Stimulated activated CD4-positive, alpha-beta T cell treated with anti-CD3 and anti-CD28 coated beads, Interleukin-2, amount 100 ng/mL, for 48 hours (primary cell): ENCODE data around the gene PLXDC2.
"Not testable (repeated sequence)": the region's sequence is repeated elsewhere in the genome, so short reads cannot be mapped to it uniquely, and the experiment has no call there.

Experiments
- DNase-seq, 2 donors: peaks; one replicate each; pipeline ENCODE4 v3.0.0-alpha.2; 2020

Gene PLXDC2

GRCh38 chr10:19816411-19817230, at the start of gene PLXDC2:
Gene PLXDC2 (plus strand): TSS chr10:19816432.
- no peak for DNase-seq

GRCh38 chr10:19767876-19768275, 48.4 kb upstream of the PLXDC2 start:
- no peak for DNase-seq

GRCh38 chr10:19769826-19770225, 46.4 kb upstream of the PLXDC2 start:
- not testable (repeated sequence) for DNase-seq

- DNase-seq, result no peak
Measured at GRCh38 chr10:19772972-19773371, 43.3 kb upstream of the PLXDC2 start.

GRCh38 chr10:19775296-19775695, 40.9 kb upstream of the PLXDC2 start:
- no peak for DNase-seq

GRCh38 chr10:19777806-19778205, 38.4 kb upstream of the PLXDC2 start:
- DNase-seq, result no peak

- no peak for DNase-seq
Measured at GRCh38 chr10:19778996-19779395, 37.2 kb upstream of the PLXDC2 start.

- DNase-seq, result no peak
Measured at GRCh38 chr10:19782430-19783089, 33.7 kb upstream of the PLXDC2 start.

GRCh38 chr10:19783721-19784120, 32.5 kb upstream of the PLXDC2 start:
- DNase-seq, result no peak

GRCh38 chr10:19785366-19785765, 30.9 kb upstream of the PLXDC2 start:
- DNase-seq, result no peak

- DNase-seq, result no peak
Measured at GRCh38 chr10:19788075-19788686, 28.1 kb upstream of the PLXDC2 start.

GRCh38 chr10:19788902-19789301, 27.3 kb upstream of the PLXDC2 start:
- no peak for DNase-seq

GRCh38 chr10:19789607-19790006, 26.6 kb upstream of the PLXDC2 start:
- DNase-seq, result no peak

GRCh38 chr10:19791032-19791431, 25.2 kb upstream of the PLXDC2 start:
- no peak for DNase-seq

- no peak for DNase-seq
Measured at GRCh38 chr10:19795684-19796083, 20.5 kb upstream of the PLXDC2 start.

GRCh38 chr10:19800161-19800560, 16.1 kb upstream of the PLXDC2 start:
- no peak for DNase-seq

- no peak for DNase-seq
Measured at GRCh38 chr10:19801369-19801768, 14.9 kb upstream of the PLXDC2 start.

GRCh38 chr10:19803676-19804075, 12.6 kb upstream of the PLXDC2 start:
- DNase-seq, result no peak

- DNase-seq, result no peak
Measured at GRCh38 chr10:19809481-19809880, 6.8 kb upstream of the PLXDC2 start.

- DNase-seq, result no peak
Measured at GRCh38 chr10:19811540-19811939, 4.7 kb upstream of the PLXDC2 start.

- no peak for DNase-seq
Measured at GRCh38 chr10:19812976-19813375, 3.3 kb upstream of the PLXDC2 start.

GRCh38 chr10:19815036-19815730, 1.0 kb upstream of the PLXDC2 start:
- DNase-seq, result no peak

GRCh38 chr10:19815731-19816410, 361 bp upstream of the PLXDC2 start:
- DNase-seq, result no peak
